Measurements from ENCODE around the gene CCR9.

CCR9 gene

GRCh38 chr3:45906681-45907407, 20.5 kb downstream of the CCR9 start:
- TF ChIP-seq, protein P1, sequence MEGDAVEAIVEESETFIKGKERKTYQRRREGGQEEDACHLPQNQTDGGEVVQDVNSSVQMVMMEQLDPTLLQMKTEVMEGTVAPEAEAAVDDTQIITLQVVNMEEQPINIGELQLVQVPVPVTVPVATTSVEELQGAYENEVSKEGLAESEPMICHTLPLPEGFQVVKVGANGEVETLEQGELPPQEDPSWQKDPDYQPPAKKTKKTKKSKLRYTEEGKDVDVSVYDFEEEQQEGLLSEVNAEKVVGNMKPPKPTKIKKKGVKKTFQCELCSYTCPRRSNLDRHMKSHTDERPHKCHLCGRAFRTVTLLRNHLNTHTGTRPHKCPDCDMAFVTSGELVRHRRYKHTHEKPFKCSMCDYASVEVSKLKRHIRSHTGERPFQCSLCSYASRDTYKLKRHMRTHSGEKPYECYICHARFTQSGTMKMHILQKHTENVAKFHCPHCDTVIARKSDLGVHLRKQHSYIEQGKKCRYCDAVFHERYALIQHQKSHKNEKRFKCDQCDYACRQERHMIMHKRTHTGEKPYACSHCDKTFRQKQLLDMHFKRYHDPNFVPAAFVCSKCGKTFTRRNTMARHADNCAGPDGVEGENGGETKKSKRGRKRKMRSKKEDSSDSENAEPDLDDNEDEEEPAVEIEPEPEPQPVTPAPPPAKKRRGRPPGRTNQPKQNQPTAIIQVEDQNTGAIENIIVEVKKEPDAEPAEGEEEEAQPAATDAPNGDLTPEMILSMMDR (IDR thresholded peaks at IDR 0.05), result peak; percentile 39

DNA sequence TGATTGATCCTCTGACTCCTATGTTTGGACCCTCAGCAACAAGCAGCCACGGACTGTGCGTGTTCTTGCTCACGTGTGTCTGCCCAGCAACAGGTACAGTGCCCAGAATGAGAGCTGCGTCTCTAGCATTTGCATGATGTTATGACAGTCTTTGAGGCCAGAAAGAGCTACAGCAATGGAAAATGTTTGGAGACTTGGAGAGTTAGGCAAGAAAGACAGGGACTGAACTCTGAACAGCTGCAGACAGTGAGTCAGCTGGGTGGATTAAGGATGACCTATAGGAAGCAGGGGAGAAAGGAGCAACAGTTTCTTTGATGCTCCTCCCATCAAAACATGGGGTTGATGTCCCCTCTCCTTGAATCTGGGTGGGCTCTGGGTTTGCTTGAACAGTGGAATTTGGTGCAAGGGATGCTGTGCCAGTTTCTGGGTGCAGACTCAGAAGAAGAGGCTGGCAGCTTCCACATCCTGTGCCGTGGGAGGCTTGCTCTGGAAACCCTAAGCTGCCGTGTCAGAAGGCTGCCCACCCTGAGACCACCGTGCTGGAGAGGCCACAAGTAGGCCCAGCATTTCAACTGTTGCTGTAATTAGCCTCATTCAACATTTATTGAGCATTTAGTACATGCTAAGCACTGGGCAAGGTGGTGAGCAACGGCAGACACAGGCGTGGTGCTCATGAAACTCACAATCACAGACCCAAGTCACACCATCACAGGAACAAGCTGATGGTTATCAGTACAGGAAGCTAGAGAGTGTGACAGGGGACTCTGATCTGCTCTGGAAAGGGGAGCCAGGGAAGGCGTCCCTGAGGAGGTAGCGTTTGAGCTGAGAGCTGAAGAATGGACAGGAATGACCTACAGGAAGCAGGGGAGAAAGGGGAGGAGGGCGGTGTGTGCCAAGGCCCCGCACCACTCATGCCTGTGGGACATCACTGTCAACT, 21.7 kb downstream of the CCR9 start:
- TF ChIP-seq, protein P1 (IDR thresholded peaks at IDR 0.05), result no peak

DNA sequence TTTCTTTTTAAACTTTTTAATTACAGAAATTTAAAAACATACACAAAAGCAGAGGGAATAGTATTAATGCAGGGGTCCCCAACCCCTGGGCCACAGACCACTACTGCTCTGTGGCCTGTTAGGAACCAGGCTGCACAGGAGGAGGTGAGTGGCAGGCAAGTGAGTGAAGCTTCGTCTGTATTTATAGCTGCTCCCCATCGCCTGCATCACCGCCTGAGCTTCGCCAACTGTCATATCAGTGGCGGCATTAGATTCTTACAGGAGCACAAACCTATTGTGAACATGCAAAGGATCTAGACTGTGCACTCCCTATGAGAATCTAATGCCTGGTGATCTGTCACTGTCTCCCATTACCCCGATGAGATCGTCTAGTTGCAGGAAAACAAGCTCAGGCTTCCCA, 22.4 kb downstream of the CCR9 start:
- TF ChIP-seq, protein P1 (IDR thresholded peaks at IDR 0.05), result no peak

DNA sequence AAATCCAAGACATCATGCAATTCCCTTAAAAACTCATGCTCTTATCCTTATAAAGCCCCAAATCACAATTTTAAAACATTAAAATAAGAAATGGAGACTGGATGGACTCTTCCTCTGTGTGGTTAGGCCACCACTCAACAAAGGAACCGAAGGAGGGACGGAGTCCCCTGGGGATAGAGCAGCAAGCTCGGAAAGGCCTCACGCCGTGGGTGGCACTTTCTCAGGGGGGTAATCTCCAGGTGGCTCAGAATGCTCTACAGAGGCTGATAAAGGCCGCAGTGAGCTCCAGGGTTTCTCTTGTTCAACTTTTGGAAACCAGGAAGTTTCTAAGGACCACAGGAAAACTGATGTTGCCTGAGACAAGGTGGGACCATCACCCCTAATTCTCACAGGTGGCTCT, 23.2 kb downstream of the CCR9 start:
- TF ChIP-seq, protein P1 (IDR thresholded peaks at IDR 0.05), result no peak

DNA sequence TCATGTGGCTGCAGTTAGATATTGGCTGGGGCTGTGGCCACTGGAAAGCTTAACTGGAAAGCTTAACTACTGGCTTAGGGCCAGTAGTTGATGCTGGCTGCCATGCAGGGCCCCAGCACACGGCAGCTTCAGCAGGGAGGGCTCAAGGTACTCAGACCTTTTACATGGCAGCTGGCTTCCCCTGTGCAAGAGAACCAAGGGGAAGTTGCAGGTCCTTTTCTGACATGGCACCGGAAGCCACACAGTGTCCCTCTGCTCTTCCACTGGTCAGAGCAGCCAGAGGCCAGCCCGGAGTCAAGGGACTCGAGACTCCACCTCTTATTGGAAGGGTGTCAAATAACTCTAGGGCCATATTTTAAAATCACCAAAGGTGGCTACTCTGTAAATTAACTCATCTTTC, 24.5 kb downstream of the CCR9 start:
- TF ChIP-seq, protein P1 (IDR thresholded peaks at IDR 0.05), result no peak

GRCh38 chr3:45911511-45912226, 25.3 kb downstream of the CCR9 start:
- TF ChIP-seq, protein P1 (IDR thresholded peaks at IDR 0.05), result no peak

DNA sequence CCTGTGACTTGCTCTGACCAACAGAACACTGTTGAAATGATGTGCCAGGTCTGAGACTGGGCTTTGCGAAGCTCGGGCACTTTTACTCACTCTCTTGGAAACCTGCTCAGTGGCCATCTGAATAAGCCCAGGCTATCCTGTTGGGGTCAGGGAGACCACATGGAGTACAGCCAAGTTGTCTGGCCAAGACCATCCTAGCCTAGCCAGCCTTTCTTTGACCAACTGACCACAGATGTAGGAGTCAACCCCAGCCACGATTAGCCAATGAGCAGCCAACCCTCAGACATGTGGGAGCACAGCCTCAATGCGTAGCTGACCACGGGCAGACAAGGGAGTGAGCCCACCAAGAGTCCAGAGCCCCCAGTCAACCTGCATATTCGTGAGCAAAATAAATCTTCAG, 26.1 kb downstream of the CCR9 start:
- TF ChIP-seq, protein P1 (IDR thresholded peaks at IDR 0.05), result no peak

Measured in LNCAP (cell line).